Trophoblast cell (in vitro differentiated cells and primary cell): ENCODE results near the gene AARSD1.
A peak's percentile ranks its signal among the peaks of the same experiment; 100 is the strongest.

ENCODE experiments used
- DNase-seq, 2 donors: peaks; one replicate each; pipeline ENCODE4 v3.0.0-alpha.2; 2016
- H2AFZ ChIP-seq: 2 replicates; pipeline ENCODE4 v1.6.1; 2013; ENCODE audit warnings: low read length, moderate library complexity, mild to moderate bottlenecking; ENCODE audit not compliant: insufficient read depth, poor library complexity
- H2AK5ac ChIP-seq: 2 replicates; pipeline ENCODE4 v1.6.1; 2013; ENCODE audit warnings: mild to moderate bottlenecking, low read length
- H2BK120ac ChIP-seq: 2 replicates; pipeline ENCODE4 v1.6.1; 2013; ENCODE audit warnings: low read length, mild to moderate bottlenecking, moderate library complexity; ENCODE audit not compliant: insufficient read depth, poor library complexity
- H2BK12ac ChIP-seq: 2 replicates; pipeline ENCODE4 v1.6.1; 2013; ENCODE audit warnings: mild to moderate bottlenecking, low read length, moderate library complexity
- H2BK5ac ChIP-seq: 2 replicates; pipeline ENCODE4 v1.6.1; 2013; ENCODE audit warnings: low read length, low read depth, moderate library complexity, mild to moderate bottlenecking; ENCODE audit not compliant: poor library complexity
- H3K14ac ChIP-seq: 2 replicates; pipeline ENCODE4 v1.6.1; 2013; ENCODE audit warnings: mild to moderate bottlenecking, low read length
- H3K18ac ChIP-seq: 2 replicates; pipeline ENCODE4 v1.6.1; 2013; ENCODE audit warnings: mild to moderate bottlenecking, low read length
- H3K23ac ChIP-seq: 2 replicates; pipeline ENCODE4 v1.6.1; 2013; ENCODE audit warnings: low read length
- H3K27ac ChIP-seq: 2 replicates; pipeline ENCODE4 v1.5.1; 2013; ENCODE audit warnings: low read depth, mild to moderate bottlenecking, inconsistent platforms, low read length, moderate library complexity
- H3K27me3 ChIP-seq: 2 replicates; pipeline ENCODE4 v1.6.1; 2013; ENCODE audit warnings: inconsistent platforms, mild to moderate bottlenecking, low read length, moderate library complexity; ENCODE audit not compliant: insufficient read depth
- H3K36me3 ChIP-seq, 2 experiments: 1 replicate in 1 of 2; 2 replicates in 1 of 2; pipeline ENCODE4 v1.6.1; 2013; ENCODE audit warnings: low read length in 2 of 2, mild to moderate bottlenecking in 2 of 2, moderate library complexity in 1 of 2; ENCODE audit not compliant: insufficient read depth in 2 of 2, control insufficient read depth in 1 of 2
- H3K4ac ChIP-seq: 2 replicates; pipeline ENCODE4 v1.6.1; 2013; ENCODE audit warnings: low read depth, mild to moderate bottlenecking, low read length, moderate library complexity
- H3K4me1 ChIP-seq, 2 experiments: 1 replicate in 1 of 2; 2 replicates in 1 of 2; pipeline ENCODE4 v1.6.1; 2013; ENCODE audit warnings: low read length in 2 of 2, mild to moderate bottlenecking in 2 of 2, moderate library complexity in 1 of 2; ENCODE audit not compliant: insufficient read depth in 2 of 2, control insufficient read depth in 1 of 2
- H3K4me2 ChIP-seq: 2 replicates; pipeline ENCODE4 v1.6.1; 2013; ENCODE audit warnings: inconsistent platforms, mild to moderate bottlenecking, low read length, moderate library complexity
- H3K4me3 ChIP-seq: 2 replicates; pipeline ENCODE4 v1.5.1; 2013; ENCODE audit warnings: mild to moderate bottlenecking, low read depth, low read length, inconsistent platforms
- H3K79me1 ChIP-seq: one replicate; pipeline ENCODE4 v1.6.1; 2013; ENCODE audit warnings: low read length
- H3K79me2 ChIP-seq: 2 replicates; pipeline ENCODE4 v1.6.1; 2013; ENCODE audit warnings: low read length, mild to moderate bottlenecking; ENCODE audit not compliant: control insufficient read depth, insufficient read depth, poor library complexity
- H3K9ac ChIP-seq: 2 replicates; pipeline ENCODE4 v1.6.1; 2013; ENCODE audit warnings: mild to moderate bottlenecking, low read length
- H3K9me3 ChIP-seq: 2 replicates; pipeline ENCODE4 v1.6.1; 2013; ENCODE audit warnings: low read depth, mild to moderate bottlenecking, control low read depth, inconsistent platforms, low read length; ENCODE audit not compliant: insufficient read depth
- H4K12ac ChIP-seq: 2 replicates; pipeline ENCODE4 v1.6.1; 2013; ENCODE audit warnings: low read depth, mild to moderate bottlenecking, low read length, moderate library complexity
- H4K8ac ChIP-seq: 2 replicates; pipeline ENCODE4 v1.6.1; 2013; ENCODE audit warnings: low read depth, mild to moderate bottlenecking, low read length, moderate library complexity
- H4K91ac ChIP-seq: one replicate; pipeline ENCODE4 v1.6.1; 2013; ENCODE audit warnings: low read depth, mild to moderate bottlenecking, low read length, moderate library complexity
- WGBS: extraction: QIAGEN DNeasy Blood & Tissue Kit; methylation state at CpG from one replicate; pipeline ENCODE4 v1.1.7; 2013; ENCODE audit warnings: missing lambda C conversion rate; ENCODE audit not compliant: insufficient read length, insufficient coverage; ENCODE audit errors: extremely low coverage; 5-methylcytosine and 5-hydroxymethylcytosine counted together

Gene AARSD1

DNA sequence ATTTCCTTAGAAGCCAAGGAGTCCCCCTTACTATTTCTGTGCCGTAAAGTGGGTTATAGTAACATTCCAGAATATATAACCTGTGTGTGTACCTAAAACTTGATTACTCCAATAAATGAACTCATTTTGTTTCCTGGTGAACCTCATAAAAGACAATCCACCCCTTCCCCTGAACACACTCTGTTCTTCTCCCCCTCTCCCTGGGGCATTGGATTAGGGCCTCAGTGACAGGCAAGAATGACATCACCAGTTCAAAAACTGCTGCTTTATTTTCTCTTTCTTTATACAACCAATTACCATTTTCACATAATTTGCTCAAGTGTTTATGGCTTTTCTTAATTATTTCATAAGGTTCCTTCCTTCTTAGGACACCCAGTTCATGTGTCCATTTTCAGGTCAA lies 17.4 kb downstream of the AARSD1 start:
- Histone ChIP-seq H3K14ac (no peak overlapping the region), H3K4me1 (no peaks in the 10 kb centered on the region), H4K8ac (no peak overlapping the region), H3K4me3 (no peak overlapping the region), H3K4me2 (no peak overlapping the region), H3K9me3 (no peaks in the 10 kb centered on the region), H3K18ac (no peak overlapping the region), H2BK120ac (no peak overlapping the region), H3K23ac (no peak overlapping the region), H3K9ac (no peak overlapping the region), H3K79me1 (no peaks in the 10 kb centered on the region), H2AK5ac (no peak overlapping the region), H4K91ac (no peak overlapping the region), H2BK5ac (no peak overlapping the region), H2AFZ (no peak overlapping the region), H4K12ac (no peak overlapping the region), H3K36me3 (peaks cover 7 to 12% of the 10 kb centered on the region in 2 experiments), H3K27ac (no peak overlapping the region), H3K4ac (no peak overlapping the region), H3K79me2 (no peaks in the 10 kb centered on the region), H2BK12ac (no peak overlapping the region), H3K27me3 (no peaks in the 10 kb centered on the region)
- DNase-seq: no peak
- WGBS: no CpG with 5 or more reads among the region's 1 CpG

DNA sequence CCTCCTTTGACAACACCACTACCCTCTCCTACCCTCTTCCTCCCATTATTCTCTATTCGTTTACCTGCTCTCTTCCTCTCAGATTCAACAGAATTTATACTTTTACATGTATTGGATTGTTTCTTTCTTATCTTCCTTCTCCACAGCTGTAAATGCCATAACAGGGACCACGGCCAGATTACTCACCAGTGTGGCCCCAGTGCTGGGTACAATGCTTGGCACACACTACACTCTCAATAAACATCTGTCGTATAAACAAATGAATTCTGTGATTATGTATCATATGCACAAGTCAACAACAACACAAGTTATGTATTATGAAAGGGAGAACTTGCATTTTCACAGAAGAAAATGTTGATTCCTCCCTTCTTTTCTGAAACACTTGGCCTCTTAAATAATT lies 20.0 kb downstream of the AARSD1 start:
- H3K36me3 ChIP-seq: no peaks in the 10 kb centered on the region
- no peak overlapping the region for H2BK5ac ChIP-seq
- 100% methylated on average over 1 of the region's 3 CpGs for WGBS
- no peak overlapping the region for H4K91ac ChIP-seq
- H3K9ac ChIP-seq: no peak overlapping the region
- H2BK120ac ChIP-seq: no peak overlapping the region
- no peak overlapping the region for H2AFZ ChIP-seq
- no peak overlapping the region for H2AK5ac ChIP-seq
- no peak overlapping the region for H3K4me3 ChIP-seq
- H3K4ac ChIP-seq: no peak overlapping the region
- H3K23ac ChIP-seq: no peak overlapping the region
- H4K12ac ChIP-seq: no peak overlapping the region
- no peak overlapping the region for H3K18ac ChIP-seq
- H3K4me2 ChIP-seq: no peak overlapping the region
- H3K27me3 ChIP-seq: no peaks in the 10 kb centered on the region
- H3K27ac ChIP-seq: no peak overlapping the region
- H3K14ac ChIP-seq: no peak overlapping the region
- H3K9me3 ChIP-seq: no peaks in the 10 kb centered on the region
- no peak for DNase-seq
- H2BK12ac ChIP-seq: no peak overlapping the region
- H4K8ac ChIP-seq: no peak overlapping the region
- H3K4me1 ChIP-seq: no peaks in the 10 kb centered on the region
- H3K79me2 ChIP-seq: no peaks in the 10 kb centered on the region
- H3K79me1 ChIP-seq: no peaks in the 10 kb centered on the region

DNA sequence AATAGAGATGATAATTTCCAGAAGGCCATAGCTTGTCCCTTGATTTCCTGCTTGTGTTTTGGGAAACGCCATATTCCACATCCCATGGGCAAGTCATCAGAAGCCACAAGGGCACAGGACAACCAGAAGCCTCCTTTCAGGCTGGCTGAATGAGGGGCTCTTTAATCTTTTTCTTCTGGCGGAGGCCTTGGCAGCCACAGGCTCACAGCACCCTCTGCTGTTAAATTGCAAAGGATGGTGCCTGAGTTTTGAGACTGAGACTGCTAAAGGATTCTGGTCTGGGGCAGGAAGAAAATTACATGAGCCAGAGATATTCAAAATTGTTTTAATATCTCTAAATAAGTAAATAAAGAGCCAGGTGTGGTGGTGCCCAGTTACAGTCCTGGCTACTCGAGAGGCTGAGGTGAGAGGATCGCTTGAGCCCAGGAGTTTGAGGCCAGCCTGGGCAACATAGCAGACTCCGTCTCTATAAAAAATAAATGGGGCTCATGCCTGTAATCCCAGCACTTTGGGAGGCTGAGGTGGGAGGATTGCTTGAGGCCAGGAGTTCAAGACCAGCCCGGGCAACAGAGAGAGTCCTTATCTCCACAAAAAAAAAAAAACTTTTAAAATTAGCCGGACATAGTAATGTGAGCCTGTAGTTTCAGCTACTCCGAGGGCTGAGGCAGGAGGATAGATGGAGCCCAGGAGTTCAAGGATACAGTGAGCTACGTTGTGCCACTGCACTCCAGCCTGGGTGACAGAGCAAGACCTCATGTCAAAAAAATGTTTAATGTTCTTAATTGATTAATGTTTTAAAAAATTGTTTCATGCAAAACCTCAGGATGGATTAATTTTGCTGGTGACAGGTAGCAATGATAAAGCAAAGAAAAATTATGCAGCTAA lies 26.3 kb downstream of the AARSD1 start:
- H4K8ac ChIP-seq: no peak overlapping the region
- H3K18ac ChIP-seq: no peak overlapping the region
- no peaks in the 10 kb centered on the region for H3K36me3 ChIP-seq
- H3K14ac ChIP-seq: no peak overlapping the region
- H3K23ac ChIP-seq: no peak overlapping the region
- no peak overlapping the region for H2BK120ac ChIP-seq
- H2AFZ ChIP-seq: no peak overlapping the region
- no peak overlapping the region for H3K9ac ChIP-seq
- no peak overlapping the region for H3K27ac ChIP-seq
- H3K4me2 ChIP-seq: no peak overlapping the region
- H2BK5ac ChIP-seq: no peak overlapping the region
- no peaks in the 10 kb centered on the region for H3K27me3 ChIP-seq
- no peaks in the 10 kb centered on the region for H3K79me2 ChIP-seq
- no peak overlapping the region for H4K12ac ChIP-seq
- no peak overlapping the region for H2BK12ac ChIP-seq
- H3K9me3 ChIP-seq: no peaks in the 10 kb centered on the region
- DNase-seq: peak in 1 of 2 donors; percentile 49
- no CpG with 5 or more reads among the region's 9 CpGs for WGBS
- no peak overlapping the region for H2AK5ac ChIP-seq
- H3K4me1 ChIP-seq: no peaks in the 10 kb centered on the region
- H4K91ac ChIP-seq: no peak overlapping the region
- no peak overlapping the region for H3K4me3 ChIP-seq
- no peak overlapping the region for H3K4ac ChIP-seq
- H3K79me1 ChIP-seq: no peaks in the 10 kb centered on the region

DNA sequence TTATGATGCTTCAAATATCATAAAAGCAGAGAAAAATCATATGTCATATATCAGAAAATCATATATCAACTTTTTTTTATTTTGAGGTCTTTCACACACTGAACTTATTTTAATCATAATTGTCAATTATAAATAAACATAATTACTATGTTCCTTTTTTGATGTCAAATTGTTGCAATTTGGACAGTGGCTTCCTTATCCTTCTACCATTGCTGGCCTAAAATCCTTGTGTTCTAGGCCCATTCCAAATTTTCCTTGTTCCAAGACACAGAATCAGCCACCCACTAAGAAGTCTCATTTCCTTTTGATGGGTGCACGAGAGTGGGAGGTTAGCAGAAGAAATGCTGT lies 34.8 kb downstream of the AARSD1 start:
- Histone ChIP-seq H4K12ac (no peak overlapping the region), H3K27ac (no peak overlapping the region), H3K4me2 (no peak overlapping the region), H3K4me1 (peaks cover 0 to 2% of the 10 kb centered on the region in 2 experiments), H2AFZ (no peak overlapping the region), H3K27me3 (no peaks in the 10 kb centered on the region), H3K9me3 (no peaks in the 10 kb centered on the region), H3K4ac (no peak overlapping the region), H3K4me3 (no peak overlapping the region), H4K8ac (no peak overlapping the region), H4K91ac (no peak overlapping the region), H3K23ac (no peak overlapping the region), H2BK12ac (no peak overlapping the region), H3K9ac (no peak overlapping the region), H3K14ac (no peak overlapping the region), H2BK5ac (no peak overlapping the region), H2BK120ac (no peak overlapping the region), H3K18ac (no peak overlapping the region), H2AK5ac (no peak overlapping the region), H3K79me1 (no peaks in the 10 kb centered on the region), H3K79me2 (no peaks in the 10 kb centered on the region), H3K36me3 (no peaks in the 10 kb centered on the region)
- no peak for DNase-seq
- WGBS: no CpG with 5 or more reads among the region's 1 CpG
